Effector memory CD4-positive, alpha-beta T cell (primary cell): ENCODE results near the gene DHRS4L2.
"Not testable (repeated sequence)": the region's sequence is repeated elsewhere in the genome, so short reads cannot be mapped to it uniquely, and the experiment has no call there.

Experiments
- DNase-seq, 3 donors: peaks; one replicate each; pipeline ENCODE4 v3.0.0-alpha.2; 2020
- H3K27ac ChIP-seq: 2 replicates; pipeline ENCODE4 v1.7.0; 2013; ENCODE audit warnings: mild to moderate bottlenecking, low read length, moderate library complexity; ENCODE audit not compliant: insufficient read depth, poor library complexity, severe bottlenecking
- H3K27me3 ChIP-seq: replicated peaks from 2 replicates; pipeline ENCODE4 v1.7.0; 2013; ENCODE audit warnings: mild to moderate bottlenecking, low read length; ENCODE audit not compliant: insufficient read depth, control insufficient read depth, poor library complexity, severe bottlenecking
- H3K36me3 ChIP-seq: 2 replicates; pipeline ENCODE4 v1.7.0; 2013; ENCODE audit warnings: mild to moderate bottlenecking, low read length, moderate library complexity; ENCODE audit not compliant: control insufficient read depth, insufficient read depth
- H3K4me1 ChIP-seq: 2 replicates; pipeline ENCODE4 v1.7.0; 2013; ENCODE audit warnings: low read length, mild to moderate bottlenecking; ENCODE audit not compliant: control insufficient read depth, insufficient read depth, poor library complexity, severe bottlenecking
- H3K4me3 ChIP-seq: 2 replicates; pipeline ENCODE4 v1.7.0; 2013; ENCODE audit warnings: low read length, low read depth, mild to moderate bottlenecking; ENCODE audit not compliant: insufficient read depth, poor library complexity, severe bottlenecking
- H3K9me3 ChIP-seq: 2 replicates; pipeline ENCODE4 v1.7.0; 2013; ENCODE audit warnings: mild to moderate bottlenecking, low read length, moderate library complexity; ENCODE audit not compliant: control insufficient read depth

The DHRS4L2 gene

DNA sequence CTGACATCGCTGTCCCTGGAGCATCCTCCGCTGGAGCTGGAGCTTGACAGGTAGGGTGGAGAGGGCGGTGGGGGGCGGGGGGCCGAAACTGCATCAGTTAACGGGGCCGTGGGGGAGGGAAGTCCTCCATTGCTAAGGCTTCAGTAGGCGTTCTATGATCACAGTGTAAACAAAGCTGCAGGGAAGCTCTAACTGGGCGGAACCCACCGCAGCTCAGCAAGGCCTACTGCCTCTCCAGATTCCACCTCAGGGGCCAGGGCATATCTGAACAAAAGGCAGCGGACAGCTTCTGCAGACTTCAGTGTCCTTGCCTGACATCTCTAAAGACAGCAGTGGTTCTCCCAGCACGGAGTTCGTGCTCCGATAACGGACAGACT, 18.5 kb upstream of the DHRS4L2 start:
- not testable (repeated sequence) for DNase-seq, H3K27ac ChIP-seq, H3K36me3 ChIP-seq, H3K27me3 ChIP-seq, H3K4me3 ChIP-seq, H3K4me1 ChIP-seq, H3K9me3 ChIP-seq

DNA sequence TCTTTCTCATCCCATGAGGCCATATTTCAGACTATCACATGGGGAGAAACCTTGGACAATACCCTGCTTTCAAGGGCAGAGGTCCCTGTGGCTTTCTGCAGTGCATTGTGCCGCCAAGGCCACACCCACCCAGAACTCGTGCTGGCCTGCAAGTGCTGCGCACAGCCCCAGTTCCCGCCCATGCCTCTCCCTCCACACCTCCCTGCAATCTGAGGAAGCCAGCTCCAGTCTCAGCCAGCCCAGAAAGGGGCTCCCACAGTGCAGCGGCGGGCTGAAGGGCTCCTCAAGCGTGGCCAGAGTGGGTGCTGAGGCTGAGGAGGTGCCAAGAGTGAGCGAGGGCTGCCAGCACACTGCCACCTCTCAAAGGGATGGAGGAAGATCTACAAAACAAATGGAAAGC, 15.6 kb upstream of the DHRS4L2 start:
- H3K27me3 ChIP-seq, DNase-seq, H3K36me3 ChIP-seq, H3K4me1 ChIP-seq, H3K9me3 ChIP-seq, H3K4me3 ChIP-seq, H3K27ac ChIP-seq: not testable (repeated sequence)

DNA sequence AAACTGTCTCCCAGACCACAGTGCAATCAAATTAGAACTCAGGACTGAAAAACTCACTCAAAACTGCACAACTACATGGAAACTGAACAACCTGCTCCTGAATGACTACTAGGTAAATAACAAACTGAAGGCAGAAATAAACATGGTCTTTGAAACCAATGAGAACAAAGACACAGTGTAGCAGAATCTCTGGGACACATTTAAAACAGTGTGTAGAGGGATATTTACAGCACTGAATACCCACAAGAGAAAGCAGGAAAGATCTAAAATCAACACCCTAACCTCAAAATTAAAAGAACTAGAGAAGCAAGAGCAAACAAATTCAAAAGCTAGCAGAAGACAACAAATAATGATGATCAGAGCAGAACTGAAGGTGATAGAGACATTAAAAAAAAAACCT, 14.7 kb upstream of the DHRS4L2 start:
- H3K4me3 ChIP-seq, H3K4me1 ChIP-seq, H3K9me3 ChIP-seq, H3K36me3 ChIP-seq, DNase-seq, H3K27me3 ChIP-seq, H3K27ac ChIP-seq: not testable (repeated sequence)

DNA sequence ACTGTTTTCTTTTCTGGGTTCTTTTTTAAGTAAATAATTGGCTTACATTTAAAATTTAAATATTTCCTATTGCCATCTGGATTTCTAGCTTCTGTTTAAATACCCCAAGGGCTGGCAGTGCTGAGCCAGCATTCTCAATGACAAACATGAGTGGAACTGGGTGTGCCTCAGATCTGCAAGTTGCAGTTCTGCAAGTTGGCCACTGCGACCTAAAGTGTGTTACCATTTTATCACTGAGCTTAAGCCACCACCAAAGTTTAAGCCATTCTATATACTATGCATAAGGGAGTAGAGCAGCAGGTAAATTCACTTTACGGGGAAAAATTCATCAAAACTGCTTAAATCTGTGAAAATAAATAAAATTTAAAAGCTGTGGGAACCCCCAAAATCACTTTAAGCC, 11.5 kb upstream of the DHRS4L2 start:
- H3K4me1 ChIP-seq, H3K4me3 ChIP-seq, H3K27ac ChIP-seq, H3K9me3 ChIP-seq, DNase-seq, H3K36me3 ChIP-seq, H3K27me3 ChIP-seq: not testable (repeated sequence)

DNA sequence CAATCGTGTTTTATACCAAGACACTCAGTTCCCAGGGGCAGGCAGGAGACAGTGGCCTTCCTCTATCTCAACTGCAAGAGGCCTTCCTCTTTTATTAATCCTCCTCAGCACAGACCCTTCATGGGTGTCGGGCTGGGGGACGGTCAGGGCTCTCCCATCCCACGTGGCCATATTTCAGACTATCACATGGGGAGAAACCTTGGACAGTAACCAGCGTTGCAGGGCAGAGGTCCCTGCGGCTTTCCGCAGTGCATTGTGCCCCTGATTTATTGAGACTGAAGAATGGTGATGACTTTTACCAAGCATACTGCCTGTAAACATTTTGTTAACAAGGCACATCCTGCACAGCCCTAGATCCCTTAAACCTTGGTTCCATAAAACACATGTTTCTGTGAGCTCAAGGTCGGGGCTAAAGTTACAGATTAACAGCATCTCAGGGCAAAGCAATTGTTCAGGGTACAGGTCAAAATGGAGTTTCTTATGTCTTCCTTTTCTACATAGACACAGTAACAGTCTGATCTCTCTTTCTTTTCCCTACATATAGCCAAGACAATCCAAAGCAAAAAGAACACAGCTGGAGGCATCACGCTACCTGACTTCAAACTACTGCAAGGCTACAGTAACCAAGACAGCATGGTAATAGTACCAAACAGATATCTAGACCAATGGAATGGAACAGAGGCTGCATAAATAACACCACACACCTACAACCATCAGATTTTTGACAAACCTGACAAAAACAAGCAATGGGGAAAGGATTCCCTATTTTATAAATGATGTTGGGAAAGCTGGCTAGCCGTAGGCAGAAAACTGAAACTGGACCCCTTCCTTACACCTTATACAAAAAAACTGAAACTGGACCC, 6.5 kb upstream of the DHRS4L2 start:
- not testable (repeated sequence) for H3K4me1 ChIP-seq, DNase-seq, H3K4me3 ChIP-seq, H3K27me3 ChIP-seq, H3K9me3 ChIP-seq, H3K27ac ChIP-seq, H3K36me3 ChIP-seq

DNA sequence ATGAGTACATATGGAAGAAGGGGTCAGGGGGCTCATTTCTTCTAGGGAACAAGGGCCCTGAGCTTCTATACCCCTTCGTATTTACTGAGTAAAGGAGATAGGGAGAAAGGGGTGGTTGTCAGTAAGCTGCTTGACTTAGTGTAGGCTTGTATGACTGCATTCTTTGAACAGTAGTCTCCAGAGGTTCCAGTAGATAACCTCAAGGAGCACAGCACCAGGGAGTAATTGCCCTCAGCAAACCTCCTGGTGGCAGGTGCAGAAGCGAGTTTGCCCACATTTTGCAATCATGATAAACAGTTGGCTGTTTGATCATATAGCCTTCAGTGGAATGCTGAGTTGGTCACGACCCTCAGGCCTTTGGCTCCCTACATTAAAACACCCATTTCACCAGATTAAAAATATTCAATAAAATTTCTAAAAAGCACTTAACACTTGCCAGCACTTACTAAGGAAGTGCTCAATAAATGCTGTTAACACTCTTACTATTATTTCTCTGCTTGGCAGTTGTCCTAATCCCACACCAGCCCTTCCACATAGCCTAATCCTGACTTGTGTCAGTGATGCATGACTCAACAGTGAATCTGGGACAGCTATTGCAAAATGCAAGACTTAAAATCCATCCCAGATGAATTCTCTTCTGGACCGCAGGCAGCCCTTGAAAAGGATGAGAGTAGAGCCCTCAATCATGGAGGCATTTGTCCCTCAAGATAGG, 3.7 kb upstream of the DHRS4L2 start:
- DNase-seq = no peak
- Histone ChIP-seq H3K27ac (no peak overlapping the region), H3K9me3 (no peaks in the 10 kb centered on the region), H3K27me3 (no peaks in the 10 kb centered on the region), H3K36me3 (no peaks in the 10 kb centered on the region), H3K4me1 (peaks cover 7% of the 10 kb centered on the region), H3K4me3 (no peak overlapping the region)

DNA sequence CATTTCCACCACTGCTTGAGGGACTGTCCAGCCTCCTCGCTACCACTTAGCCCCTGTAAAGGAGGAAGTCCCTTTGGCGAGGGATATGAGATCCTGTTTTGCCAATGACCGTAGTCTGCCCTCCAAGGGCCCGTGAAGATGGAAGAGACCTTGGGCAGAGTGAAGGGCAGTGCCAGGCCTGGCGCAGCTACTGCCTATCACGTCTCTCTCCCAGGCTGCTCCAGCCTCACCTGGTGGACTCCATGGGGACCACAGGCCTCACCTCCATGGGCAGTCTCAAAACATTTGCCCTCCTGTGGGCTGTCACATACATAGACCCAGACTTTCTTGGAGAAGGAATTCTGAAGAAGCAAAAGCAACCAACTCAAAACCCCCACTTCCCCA, 514 bp upstream of the DHRS4L2 start:
- not testable (repeated sequence) for H3K27ac ChIP-seq, H3K27me3 ChIP-seq, DNase-seq, H3K4me1 ChIP-seq, H3K9me3 ChIP-seq, H3K36me3 ChIP-seq
- peak overlapping the region; percentile 35 for H3K4me3 ChIP-seq

DNA sequence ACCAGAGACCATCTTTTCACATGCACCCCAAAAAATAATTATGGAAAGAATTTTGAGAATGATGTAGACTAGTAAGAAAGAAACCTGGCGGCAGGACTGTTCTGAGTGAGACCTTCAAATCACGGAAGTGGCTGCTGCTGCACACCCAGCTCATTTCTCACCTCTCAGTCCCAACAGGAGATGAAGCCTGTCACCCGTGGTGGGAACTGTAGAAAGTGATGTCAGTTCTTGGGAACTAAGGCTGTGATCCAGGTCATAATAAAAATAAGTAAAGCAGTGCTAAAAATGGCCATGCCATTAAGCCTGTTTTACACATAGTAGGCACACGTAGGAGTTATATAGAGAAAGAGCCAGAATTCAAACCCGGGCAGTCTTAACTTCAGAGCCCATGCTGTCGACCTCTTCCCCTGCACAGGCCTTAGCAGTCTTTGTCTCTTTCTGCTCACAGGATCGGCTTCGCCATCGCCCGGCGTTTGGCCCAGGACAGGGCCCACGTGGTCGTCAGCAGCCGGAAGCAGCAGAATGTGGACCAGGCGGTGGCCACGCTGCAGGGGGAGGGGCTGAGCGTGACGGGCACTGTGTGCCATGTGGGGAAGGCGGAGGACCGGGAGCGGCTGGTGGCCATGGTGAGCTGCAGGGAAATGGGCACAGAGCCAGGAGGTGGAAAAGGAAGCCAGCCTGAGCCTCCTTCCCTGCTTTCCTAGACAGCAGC, 1.2 kb downstream of the DHRS4L2 start:
- not testable (repeated sequence) for H3K27ac ChIP-seq, H3K4me1 ChIP-seq, DNase-seq, H3K4me3 ChIP-seq, H3K36me3 ChIP-seq, H3K9me3 ChIP-seq, H3K27me3 ChIP-seq

DNA sequence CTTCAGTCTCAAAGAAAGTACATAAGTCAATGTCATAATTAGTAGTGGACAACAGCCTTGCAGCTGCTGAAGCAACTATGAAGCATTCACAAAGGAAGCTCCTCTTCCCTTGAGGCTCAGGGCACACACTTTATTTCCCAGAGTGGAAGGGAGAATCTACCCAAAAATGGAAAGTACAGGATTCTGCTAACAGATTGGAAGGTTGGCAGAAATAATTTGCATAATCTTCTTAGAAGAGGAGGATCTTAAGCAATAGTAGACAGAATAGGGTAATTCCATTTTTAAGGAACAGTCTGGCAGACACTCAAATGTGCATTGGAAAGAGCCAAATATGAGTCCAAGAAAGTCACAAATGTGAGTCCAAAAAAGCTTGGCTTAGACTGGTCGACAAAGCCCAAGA, 2.2 kb downstream of the DHRS4L2 start:
- H3K4me3 ChIP-seq, H3K27ac ChIP-seq, H3K27me3 ChIP-seq, H3K4me1 ChIP-seq, H3K36me3 ChIP-seq, DNase-seq, H3K9me3 ChIP-seq: not testable (repeated sequence)

DNA sequence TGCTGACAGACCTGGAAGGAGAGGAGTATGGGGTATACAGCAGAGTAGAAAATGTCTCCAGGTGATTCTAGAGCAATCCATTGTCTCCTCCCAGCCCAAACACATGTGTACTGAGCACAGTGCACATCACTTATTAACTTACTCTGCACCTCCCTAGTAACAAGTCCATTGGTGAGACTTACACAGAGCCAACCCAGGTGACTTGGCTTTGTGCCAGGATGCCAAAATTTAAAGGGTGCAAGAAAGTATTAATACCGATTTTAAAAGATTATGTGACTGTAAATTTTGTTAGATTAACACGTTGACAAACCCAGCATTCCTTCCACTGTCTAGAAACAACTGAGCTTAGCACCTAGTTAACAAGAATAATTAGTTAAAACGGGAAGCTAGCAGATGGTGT, 4.3 kb downstream of the DHRS4L2 start:
- DNase-seq, H3K36me3 ChIP-seq, H3K4me3 ChIP-seq, H3K27me3 ChIP-seq, H3K9me3 ChIP-seq, H3K27ac ChIP-seq, H3K4me1 ChIP-seq: not testable (repeated sequence)
